ENCODE data around the gene SDCCAG8.

SDCCAG8 gene

GRCh38 chr1:243507001-243507671 is 251.3 kb downstream of the SDCCAG8 start:
- Histone ChIP-seq H3K36me3 (ENCODE audit: control insufficient read depth, insufficient read depth, low read length) (0 out of 2 replicates have a peak, but pooled peaks cover 2% of the 10 kb centered on the region), H3K27me3 (ENCODE audit: control insufficient read depth, insufficient read depth, low read length) (no peaks in the 10 kb centered on the region), H3K9ac (ENCODE audit: low read depth, low read length) (no peak overlapping the region), H3K4me3 (ENCODE audit: low read depth, low read length) (no peak overlapping the region), H3K27ac (ENCODE audit: low read depth, low read length) (no peak overlapping the region), H3K4me1 (ENCODE audit: control insufficient read depth, insufficient read depth, low read length) (peaks cover 14% of the 10 kb centered on the region), H3K9me3 (ENCODE audit: control insufficient read depth, insufficient read depth, low read length) (no peaks in the 10 kb centered on the region)

- Histone ChIP-seq H3K9ac (ENCODE audit: low read depth, low read length) (no peak overlapping the region), H3K27ac (ENCODE audit: low read depth, low read length) (no peak overlapping the region), H3K9me3 (ENCODE audit: control insufficient read depth, insufficient read depth, low read length) (no peaks in the 10 kb centered on the region), H3K36me3 (ENCODE audit: control insufficient read depth, insufficient read depth, low read length) (0 out of 2 replicates have a peak, but pooled peaks cover 2% of the 10 kb centered on the region), H3K27me3 (ENCODE audit: control insufficient read depth, insufficient read depth, low read length) (no peaks in the 10 kb centered on the region), H3K4me1 (ENCODE audit: control insufficient read depth, insufficient read depth, low read length) (peaks cover 14% of the 10 kb centered on the region), H3K4me3 (ENCODE audit: low read depth, low read length) (no peak overlapping the region)
Measured at GRCh38 chr1:243507672-243508302, 251.9 kb downstream of the SDCCAG8 start.

- no peak overlapping the region for H3K27ac ChIP-seq (ENCODE audit: low read depth, low read length)
- no peak overlapping the region for H3K9ac ChIP-seq (ENCODE audit: low read depth, low read length)
- no peaks in the 10 kb centered on the region for H3K9me3 ChIP-seq (ENCODE audit: control insufficient read depth, insufficient read depth, low read length)
- 0 out of 2 replicates have a peak, but pooled peaks cover 2% of the 10 kb centered on the region for H3K36me3 ChIP-seq (ENCODE audit: control insufficient read depth, insufficient read depth, low read length)
- no peaks in the 10 kb centered on the region for H3K27me3 ChIP-seq (ENCODE audit: control insufficient read depth, insufficient read depth, low read length)
- no peak overlapping the region for H3K4me3 ChIP-seq (ENCODE audit: low read depth, low read length)
- peaks cover 10% of the 10 kb centered on the region for H3K4me1 ChIP-seq (ENCODE audit: control insufficient read depth, insufficient read depth, low read length)
Measured at GRCh38 chr1:243508303-243508713, 252.5 kb downstream of the SDCCAG8 start.

GRCh38 chr1:243508943-243509342 is 253.1 kb downstream of the SDCCAG8 start:
- Histone ChIP-seq H3K27ac (ENCODE audit: low read depth, low read length) (no peak overlapping the region), H3K4me3 (ENCODE audit: low read depth, low read length) (no peak overlapping the region), H3K4me1 (ENCODE audit: control insufficient read depth, insufficient read depth, low read length) (peaks cover 10% of the 10 kb centered on the region), H3K36me3 (ENCODE audit: control insufficient read depth, insufficient read depth, low read length) (0 out of 2 replicates have a peak, but pooled peaks cover 2% of the 10 kb centered on the region), H3K27me3 (ENCODE audit: control insufficient read depth, insufficient read depth, low read length) (no peaks in the 10 kb centered on the region), H3K9ac (ENCODE audit: low read depth, low read length) (no peak overlapping the region), H3K9me3 (ENCODE audit: control insufficient read depth, insufficient read depth, low read length) (no peaks in the 10 kb centered on the region)

GRCh38 chr1:243510928-243511327 is 255.1 kb downstream of the SDCCAG8 start:
- Histone ChIP-seq H3K27me3 (ENCODE audit: control insufficient read depth, insufficient read depth, low read length) (no peaks in the 10 kb centered on the region), H3K36me3 (ENCODE audit: control insufficient read depth, insufficient read depth, low read length) (0 out of 2 replicates have a peak, but pooled peaks cover 2% of the 10 kb centered on the region), H3K9me3 (ENCODE audit: control insufficient read depth, insufficient read depth, low read length) (no peaks in the 10 kb centered on the region), H3K27ac (ENCODE audit: low read depth, low read length) (no peak overlapping the region), H3K9ac (ENCODE audit: low read depth, low read length) (no peak overlapping the region), H3K4me1 (ENCODE audit: control insufficient read depth, insufficient read depth, low read length) (peaks cover 10% of the 10 kb centered on the region), H3K4me3 (ENCODE audit: low read depth, low read length) (no peak overlapping the region)

DNA sequence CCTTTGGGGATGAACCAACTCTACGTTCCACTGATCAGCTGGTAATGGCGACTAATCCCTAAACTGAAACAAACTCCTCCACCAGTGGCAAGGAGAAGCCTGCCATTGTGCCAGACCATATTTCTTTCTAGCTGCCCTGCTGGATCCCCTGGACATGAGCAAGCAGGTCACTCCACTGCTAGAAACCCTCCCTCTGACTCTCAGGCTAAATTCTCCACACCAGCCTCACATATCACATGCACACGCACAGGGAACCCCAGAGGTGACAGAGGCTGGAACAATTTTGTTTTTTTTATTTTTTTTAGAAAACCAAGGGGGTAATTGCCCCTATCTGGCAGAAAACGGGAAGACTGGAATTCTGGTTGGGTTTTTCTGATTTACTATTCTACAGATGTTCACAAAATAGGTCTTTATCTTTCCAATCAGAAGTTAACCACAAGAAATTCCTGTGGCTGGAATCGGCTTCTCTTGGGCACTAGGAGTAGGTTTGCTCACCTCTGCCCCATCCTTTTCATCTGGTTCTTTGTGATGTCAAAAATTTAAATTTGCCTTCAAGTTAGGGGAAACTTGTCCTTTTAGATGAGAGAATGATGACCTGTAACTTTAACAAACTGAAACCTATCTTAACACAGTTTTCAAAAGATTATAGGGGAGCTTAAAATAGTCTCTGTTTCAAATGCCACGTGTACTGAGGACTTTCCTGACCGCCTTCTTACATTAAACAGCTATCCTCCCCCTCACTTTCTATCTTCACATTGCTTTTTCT is 258.1 kb downstream of the SDCCAG8 start:
- 0 out of 2 replicates have a peak, but pooled peaks cover 2% of the 10 kb centered on the region for H3K36me3 ChIP-seq (ENCODE audit: control insufficient read depth, insufficient read depth, low read length)
- H3K27me3 ChIP-seq (ENCODE audit: control insufficient read depth, insufficient read depth, low read length): no peaks in the 10 kb centered on the region
- H3K9me3 ChIP-seq (ENCODE audit: control insufficient read depth, insufficient read depth, low read length): no peaks in the 10 kb centered on the region
- H3K9ac ChIP-seq (ENCODE audit: low read depth, low read length): no peak overlapping the region
- no peak overlapping the region for H3K27ac ChIP-seq (ENCODE audit: low read depth, low read length)
- H3K4me3 ChIP-seq (ENCODE audit: low read depth, low read length): no peak overlapping the region
- H3K4me1 ChIP-seq (ENCODE audit: control insufficient read depth, insufficient read depth, low read length): no peaks in the 10 kb centered on the region

DNA sequence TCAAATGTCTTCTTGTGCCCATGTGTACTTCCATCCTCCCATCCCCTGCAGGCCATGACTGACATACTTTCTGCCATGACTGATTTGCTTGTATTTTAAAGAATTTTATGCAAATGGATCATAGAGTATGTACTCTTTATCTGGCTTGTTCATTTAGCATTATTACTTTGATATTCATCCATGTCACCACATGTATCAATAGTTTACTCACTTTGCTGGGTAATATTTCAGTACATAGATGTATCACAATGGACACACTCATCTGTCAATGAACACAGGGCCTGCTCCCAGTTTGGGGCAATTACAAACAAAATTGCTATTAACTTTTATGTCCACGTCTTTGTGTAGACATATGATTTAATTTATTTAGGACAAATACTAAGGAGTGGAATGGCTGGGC is 259.1 kb downstream of the SDCCAG8 start:
- no peaks in the 10 kb centered on the region for H3K9me3 ChIP-seq (ENCODE audit: control insufficient read depth, insufficient read depth, low read length)
- no peak overlapping the region for H3K4me3 ChIP-seq (ENCODE audit: low read depth, low read length)
- H3K9ac ChIP-seq (ENCODE audit: low read depth, low read length): no peak overlapping the region
- H3K27ac ChIP-seq (ENCODE audit: low read depth, low read length): no peak overlapping the region
- H3K27me3 ChIP-seq (ENCODE audit: control insufficient read depth, insufficient read depth, low read length): no peaks in the 10 kb centered on the region
- no peaks in the 10 kb centered on the region for H3K4me1 ChIP-seq (ENCODE audit: control insufficient read depth, insufficient read depth, low read length)
- 0 out of 2 replicates have a peak, but pooled peaks cover 2% of the 10 kb centered on the region for H3K36me3 ChIP-seq (ENCODE audit: control insufficient read depth, insufficient read depth, low read length)

DNA sequence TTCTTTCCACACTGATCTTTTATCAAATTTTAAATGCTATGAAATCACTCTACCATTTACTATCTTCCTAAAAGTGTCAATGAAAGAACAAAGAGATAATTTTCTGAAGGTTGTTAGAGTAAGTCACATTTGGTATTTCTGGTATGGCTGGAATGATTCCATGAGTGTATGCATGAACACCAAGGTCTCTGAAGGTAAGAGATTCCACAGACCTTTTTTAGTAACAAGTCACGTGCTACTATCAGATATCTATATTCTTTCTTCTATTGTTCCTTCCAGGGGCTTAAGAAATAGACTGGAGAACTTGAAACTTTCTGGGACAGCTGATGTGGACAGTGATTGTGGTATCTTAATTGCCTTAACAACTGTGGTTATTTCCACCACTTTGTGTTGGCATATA is 265.0 kb downstream of the SDCCAG8 start:
- H3K27ac ChIP-seq (ENCODE audit: low read depth, low read length): no peak overlapping the region
- H3K9ac ChIP-seq (ENCODE audit: low read depth, low read length): no peak overlapping the region
- no peak overlapping the region for H3K4me3 ChIP-seq (ENCODE audit: low read depth, low read length)
- H3K4me1 ChIP-seq (ENCODE audit: control insufficient read depth, insufficient read depth, low read length): no peaks in the 10 kb centered on the region
- H3K27me3 ChIP-seq (ENCODE audit: control insufficient read depth, insufficient read depth, low read length): no peaks in the 10 kb centered on the region
- no peaks in the 10 kb centered on the region for H3K9me3 ChIP-seq (ENCODE audit: control insufficient read depth, insufficient read depth, low read length)
- H3K36me3 ChIP-seq (ENCODE audit: control insufficient read depth, insufficient read depth, low read length): no peaks in the 10 kb centered on the region

DNA sequence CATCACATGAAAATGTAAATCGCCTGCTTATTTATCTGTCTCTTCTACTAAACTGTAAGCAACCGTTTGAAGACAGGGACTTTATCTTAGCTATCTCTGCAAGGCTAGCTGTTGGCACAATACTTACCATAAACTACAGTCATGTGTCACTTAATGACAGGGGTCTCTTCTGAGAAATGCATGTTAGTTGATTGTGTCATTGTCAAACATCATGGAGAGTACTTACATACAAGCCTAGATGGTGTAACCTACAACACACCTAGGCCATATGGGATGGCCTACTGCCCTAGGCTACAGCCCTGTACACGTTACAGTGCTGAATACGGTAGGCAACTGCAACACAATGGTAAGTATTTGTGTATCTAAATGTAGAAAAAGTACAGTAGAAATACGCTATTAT is 267.9 kb downstream of the SDCCAG8 start:
- Histone ChIP-seq H3K27ac (ENCODE audit: low read depth, low read length) (no peak overlapping the region), H3K9me3 (ENCODE audit: control insufficient read depth, insufficient read depth, low read length) (no peaks in the 10 kb centered on the region), H3K4me1 (ENCODE audit: control insufficient read depth, insufficient read depth, low read length) (no peaks in the 10 kb centered on the region), H3K9ac (ENCODE audit: low read depth, low read length) (no peak overlapping the region), H3K36me3 (ENCODE audit: control insufficient read depth, insufficient read depth, low read length) (no peaks in the 10 kb centered on the region), H3K4me3 (ENCODE audit: low read depth, low read length) (no peak overlapping the region), H3K27me3 (ENCODE audit: control insufficient read depth, insufficient read depth, low read length) (no peaks in the 10 kb centered on the region)

DNA sequence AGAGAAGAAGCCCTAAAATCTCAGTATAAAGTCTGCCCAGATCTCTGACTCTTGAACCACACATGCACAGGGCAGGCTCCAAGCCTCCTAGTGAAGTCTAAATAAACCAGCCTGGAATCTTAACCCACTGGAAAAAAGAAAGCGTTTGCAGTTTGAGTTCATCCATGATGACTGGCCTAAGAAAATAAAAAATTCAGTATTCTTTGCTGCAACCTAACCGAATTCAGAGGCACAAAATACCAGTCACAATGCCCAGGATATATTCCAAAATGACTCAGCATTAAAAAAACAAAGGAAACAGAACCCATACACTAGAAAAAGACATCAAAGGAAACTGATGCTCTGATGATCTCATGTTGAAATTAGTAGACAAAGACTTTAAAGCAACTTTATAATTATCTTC is 269.2 kb downstream of the SDCCAG8 start:
- Histone ChIP-seq H3K4me1 (ENCODE audit: control insufficient read depth, insufficient read depth, low read length) (no peaks in the 10 kb centered on the region), H3K27me3 (ENCODE audit: control insufficient read depth, insufficient read depth, low read length) (no peaks in the 10 kb centered on the region), H3K9me3 (ENCODE audit: control insufficient read depth, insufficient read depth, low read length) (no peaks in the 10 kb centered on the region), H3K36me3 (ENCODE audit: control insufficient read depth, insufficient read depth, low read length) (no peaks in the 10 kb centered on the region), H3K4me3 (ENCODE audit: low read depth, low read length) (no peak overlapping the region), H3K9ac (ENCODE audit: low read depth, low read length) (no peak overlapping the region), H3K27ac (ENCODE audit: low read depth, low read length) (no peak overlapping the region)

DNA sequence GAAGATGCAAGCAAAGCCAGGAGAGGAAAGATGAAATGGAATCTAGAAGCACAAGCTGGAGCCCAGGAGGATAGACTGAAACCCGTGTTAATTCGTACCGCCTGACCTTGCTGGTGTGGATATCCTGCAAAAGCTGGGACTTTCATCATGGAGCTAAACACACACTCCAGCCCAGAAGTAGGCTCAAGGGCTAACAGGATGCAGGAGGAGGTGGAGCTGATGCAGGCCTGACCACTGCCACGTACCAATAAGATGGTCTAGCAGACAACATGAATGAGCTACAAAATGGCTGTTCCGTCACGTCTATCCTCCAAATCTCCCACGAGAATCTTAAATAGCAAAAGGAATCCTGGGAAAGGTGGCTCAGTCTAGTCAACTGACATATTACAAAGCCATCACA is 270.3 kb downstream of the SDCCAG8 start:
- Histone ChIP-seq H3K27ac (ENCODE audit: low read depth, low read length) (no peak overlapping the region), H3K9me3 (ENCODE audit: control insufficient read depth, insufficient read depth, low read length) (no peaks in the 10 kb centered on the region), H3K4me1 (ENCODE audit: control insufficient read depth, insufficient read depth, low read length) (no peaks in the 10 kb centered on the region), H3K27me3 (ENCODE audit: control insufficient read depth, insufficient read depth, low read length) (no peaks in the 10 kb centered on the region), H3K36me3 (ENCODE audit: control insufficient read depth, insufficient read depth, low read length) (no peaks in the 10 kb centered on the region), H3K9ac (ENCODE audit: low read depth, low read length) (no peak overlapping the region), H3K4me3 (ENCODE audit: low read depth, low read length) (no peak overlapping the region)

All from HUES48 (cell line).